Mesothelial cell of epicardium (in vitro differentiated cells): ENCODE data around the gene HOXB8. TPM values are rescaled to one million over a fixed set of nuclear protein-coding genes. Genes with fewer than 3 reads are reported as not detected.

ENCODE experiments used
- DNase-seq, 2 experiments: peaks; one replicate each; pipeline ENCODE4 v3.0.0; 2021; ENCODE audit warnings: low spot score in 2 of 2; ENCODE audit not compliant: unreplicated experiment in 2 of 2
- H3K27ac Mint-ChIP-seq: 2 replicates; pipeline ENCODE4 v1.8.0; 2021; ENCODE audit warnings: mixed read lengths
- H3K27me3 Mint-ChIP-seq: 2 replicates; pipeline ENCODE4 v1.8.0; 2021; ENCODE audit warnings: low read depth, mixed read lengths
- H3K36me3 Mint-ChIP-seq: 2 replicates; pipeline ENCODE4 v1.8.0; 2021; ENCODE audit warnings: mixed read lengths
- H3K4me1 Mint-ChIP-seq: 2 replicates; pipeline ENCODE4 v1.8.0; 2021; ENCODE audit warnings: mixed read lengths
- H3K4me3 Mint-ChIP-seq: 2 replicates; pipeline ENCODE4 v1.8.0; 2021; ENCODE audit warnings: mild to moderate bottlenecking, moderate library complexity, mixed read lengths
- H3K9me3 Mint-ChIP-seq: 2 replicates; pipeline ENCODE4 v1.8.0; 2021; ENCODE audit warnings: mixed read lengths
- total RNA-seq: library from RNA; stranded (reverse); gene quantifications from 3 replicates; pipeline ENCODE4 v1.2.1, GENCODE V29; 2021
- TF ChIP-seq, protein P1 (sequence below): fragments of 200-600 bp; sonication (generic); IDR thresholded peaks from one replicate; pipeline ENCODE4 v1.5.0; 2021; ENCODE audit warnings: antibody characterized with exemption; ENCODE audit not compliant: unreplicated experiment

The HOXB8 gene
- total RNA-seq, 1 donor from 2014 or later = 78.8 TPM

DNA sequence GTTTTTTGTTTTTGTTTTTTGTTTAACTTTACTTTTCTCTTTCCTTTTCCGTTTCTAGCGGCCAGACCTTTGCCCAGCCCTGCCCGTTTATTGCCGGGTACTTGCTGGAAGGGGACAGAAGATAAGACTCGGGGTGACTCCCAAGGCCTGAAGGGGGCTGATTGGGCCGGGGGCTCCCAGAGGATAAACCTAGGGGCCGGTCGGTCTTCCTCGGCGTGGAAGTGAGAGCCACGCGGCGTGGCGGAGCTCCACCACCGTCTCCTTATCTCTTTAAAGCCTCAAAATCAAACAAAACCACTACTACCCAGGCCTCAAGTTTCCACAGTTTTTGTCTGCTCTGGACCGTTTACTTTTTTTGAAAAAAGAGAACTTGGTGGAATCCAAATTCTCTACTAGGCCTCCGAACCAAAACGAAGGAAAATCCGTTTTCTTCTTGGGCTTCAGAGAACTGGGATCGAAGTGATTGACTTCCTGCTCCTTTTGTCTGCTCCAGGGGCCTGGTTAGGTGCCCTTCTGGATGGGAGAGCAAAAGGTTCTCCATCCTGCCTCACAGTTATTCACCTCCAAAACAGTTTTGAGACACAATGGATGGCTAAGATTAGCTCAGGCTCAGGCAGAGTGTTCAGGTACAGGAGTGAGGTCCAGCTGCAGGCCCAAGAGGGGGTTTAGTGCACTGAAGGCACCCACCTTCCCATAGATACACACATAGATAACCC, 19.6 kb upstream of the HOXB8 start:
- Mint-ChIP-seq H3K4me3 (no peak overlapping the region), H3K27me3 (peaks cover 99% of the 10 kb centered on the region), H3K36me3 (peaks cover 18% of the 10 kb centered on the region), H3K4me1 (peaks cover 40% of the 10 kb centered on the region), H3K27ac (no peak overlapping the region), H3K9me3 (no peaks in the 10 kb centered on the region)
- no peak for DNase-seq
- TF ChIP-seq, protein P1, sequence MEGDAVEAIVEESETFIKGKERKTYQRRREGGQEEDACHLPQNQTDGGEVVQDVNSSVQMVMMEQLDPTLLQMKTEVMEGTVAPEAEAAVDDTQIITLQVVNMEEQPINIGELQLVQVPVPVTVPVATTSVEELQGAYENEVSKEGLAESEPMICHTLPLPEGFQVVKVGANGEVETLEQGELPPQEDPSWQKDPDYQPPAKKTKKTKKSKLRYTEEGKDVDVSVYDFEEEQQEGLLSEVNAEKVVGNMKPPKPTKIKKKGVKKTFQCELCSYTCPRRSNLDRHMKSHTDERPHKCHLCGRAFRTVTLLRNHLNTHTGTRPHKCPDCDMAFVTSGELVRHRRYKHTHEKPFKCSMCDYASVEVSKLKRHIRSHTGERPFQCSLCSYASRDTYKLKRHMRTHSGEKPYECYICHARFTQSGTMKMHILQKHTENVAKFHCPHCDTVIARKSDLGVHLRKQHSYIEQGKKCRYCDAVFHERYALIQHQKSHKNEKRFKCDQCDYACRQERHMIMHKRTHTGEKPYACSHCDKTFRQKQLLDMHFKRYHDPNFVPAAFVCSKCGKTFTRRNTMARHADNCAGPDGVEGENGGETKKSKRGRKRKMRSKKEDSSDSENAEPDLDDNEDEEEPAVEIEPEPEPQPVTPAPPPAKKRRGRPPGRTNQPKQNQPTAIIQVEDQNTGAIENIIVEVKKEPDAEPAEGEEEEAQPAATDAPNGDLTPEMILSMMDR = no peak

DNA sequence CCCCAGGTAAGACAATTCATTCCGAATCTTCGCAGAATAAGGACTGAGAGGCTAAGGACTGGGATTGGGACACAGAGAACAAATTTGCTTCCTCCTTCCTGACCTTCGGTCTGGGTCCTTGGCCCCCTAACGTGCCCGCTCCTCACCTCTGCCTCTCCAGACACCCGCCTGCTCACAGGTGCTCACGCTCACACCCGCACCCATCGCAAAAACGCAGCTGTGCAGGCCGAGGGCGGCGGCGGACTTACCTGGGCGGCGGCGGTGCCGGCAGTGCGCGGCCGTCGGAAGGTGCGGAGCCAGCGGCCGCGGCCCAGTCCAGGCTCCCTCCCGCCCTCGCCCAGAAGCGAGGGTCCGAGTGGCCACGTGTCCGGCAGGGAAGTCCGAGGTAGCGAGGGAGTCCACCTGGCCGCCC, 18.2 kb upstream of the HOXB8 start:
- TF ChIP-seq, protein P1 = no peak
- Mint-ChIP-seq H3K36me3 (peaks cover 18% of the 10 kb centered on the region), H3K27me3 (peaks cover 99% of the 10 kb centered on the region), H3K27ac (no peak overlapping the region), H3K4me1 (peaks cover 46% of the 10 kb centered on the region), H3K9me3 (no peaks in the 10 kb centered on the region), H3K4me3 (no peak overlapping the region)
- no peak for DNase-seq

DNA sequence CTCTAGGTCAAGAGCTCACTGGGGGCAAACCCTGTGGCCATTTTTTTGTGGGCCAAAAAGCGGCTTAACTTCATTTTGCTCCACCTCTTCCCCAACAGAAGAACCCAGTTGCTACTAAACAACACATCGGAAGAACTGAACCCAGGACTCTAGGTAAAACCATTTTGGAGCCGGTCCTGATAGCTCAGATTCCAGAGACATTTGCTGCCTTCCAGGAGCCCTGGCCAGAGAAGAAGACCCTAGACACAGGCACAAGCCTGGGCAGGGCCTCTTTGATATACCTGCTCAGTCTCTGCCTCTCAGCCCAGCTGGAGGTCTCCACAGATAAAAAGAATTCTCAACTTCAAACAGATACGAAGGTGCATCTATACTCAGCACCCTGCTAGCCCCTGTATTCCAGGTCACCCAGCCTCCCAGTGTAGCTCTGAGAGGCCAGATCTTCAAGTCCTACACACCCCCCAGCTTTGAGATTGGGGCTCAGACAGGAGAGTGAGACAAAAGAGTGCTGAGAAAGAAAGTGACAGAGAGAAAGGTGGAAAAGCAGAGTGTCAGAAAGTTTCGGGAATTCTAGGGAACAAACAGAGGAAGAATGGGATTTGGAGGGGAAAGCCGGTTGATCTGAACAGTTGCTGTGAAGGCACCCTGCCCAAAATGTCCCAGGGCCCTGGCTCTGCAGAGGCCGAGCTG, 17.6 kb upstream of the HOXB8 start:
- TF ChIP-seq, protein P1 = no peak
- peak overlapping the region; percentile 36 for H3K4me3 Mint-ChIP-seq

DNA sequence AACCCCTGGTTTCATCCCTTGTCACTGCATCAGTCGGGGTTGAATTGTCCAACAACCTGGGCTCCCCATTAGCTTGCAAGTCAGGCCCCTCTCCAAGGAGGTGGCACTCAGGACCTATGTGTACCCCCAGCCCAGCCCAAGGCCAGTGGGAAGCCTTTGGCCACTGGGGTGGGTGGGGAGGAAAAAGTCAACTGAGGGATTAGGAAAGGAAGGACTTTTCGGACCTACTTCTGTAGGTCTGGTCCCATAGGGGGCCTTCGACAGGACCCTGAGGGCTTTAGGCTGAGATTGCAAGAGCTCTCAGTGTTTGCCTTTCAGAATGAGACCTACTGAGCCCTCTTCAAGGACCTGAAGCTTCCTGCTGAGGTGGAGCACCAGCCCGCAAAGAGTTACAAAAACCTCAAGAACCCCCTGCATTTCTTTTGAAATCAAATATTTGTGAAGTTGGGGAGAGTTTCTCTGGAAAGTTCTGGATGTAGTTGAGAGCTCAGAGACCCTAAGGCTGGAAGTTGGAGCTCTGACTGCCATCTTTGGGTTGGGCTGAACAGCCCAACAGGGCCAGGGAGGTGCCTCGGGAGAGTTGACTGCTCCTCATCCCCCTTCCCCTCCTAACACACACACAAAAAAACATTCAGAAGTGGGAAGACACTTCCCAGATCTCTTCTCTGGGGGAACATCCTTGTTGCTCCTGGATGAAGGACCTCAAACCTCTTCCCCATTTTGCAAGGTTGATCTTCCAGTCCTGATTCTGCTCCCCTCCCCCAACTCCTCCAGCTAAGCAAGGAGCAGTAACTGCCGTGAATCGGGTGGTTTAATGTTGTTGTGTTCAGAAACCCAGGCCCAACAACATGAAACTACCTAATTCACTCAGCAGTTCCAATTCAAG, 16.8 kb upstream of the HOXB8 start:
- peaks cover 98% of the 10 kb centered on the region for H3K27me3 Mint-ChIP-seq
- H3K9me3 Mint-ChIP-seq = no peaks in the 10 kb centered on the region
- peaks cover 18% of the 10 kb centered on the region for H3K36me3 Mint-ChIP-seq
- no peak overlapping the region for H3K4me3 Mint-ChIP-seq
- H3K4me1 Mint-ChIP-seq = peaks cover 49% of the 10 kb centered on the region
- TF ChIP-seq, protein P1 = no peak
- no peak for DNase-seq
- H3K27ac Mint-ChIP-seq = no peak overlapping the region

More for the DNA sequence above, 17.6 kb upstream of the HOXB8 start:
- Mint-ChIP-seq H3K36me3 (peaks cover 18% of the 10 kb centered on the region), H3K9me3 (no peaks in the 10 kb centered on the region), H3K27ac (no peak overlapping the region), H3K27me3 (peaks cover 99% of the 10 kb centered on the region), H3K4me1 (peaks cover 51% of the 10 kb centered on the region)
- DNase-seq = no peak

DNA sequence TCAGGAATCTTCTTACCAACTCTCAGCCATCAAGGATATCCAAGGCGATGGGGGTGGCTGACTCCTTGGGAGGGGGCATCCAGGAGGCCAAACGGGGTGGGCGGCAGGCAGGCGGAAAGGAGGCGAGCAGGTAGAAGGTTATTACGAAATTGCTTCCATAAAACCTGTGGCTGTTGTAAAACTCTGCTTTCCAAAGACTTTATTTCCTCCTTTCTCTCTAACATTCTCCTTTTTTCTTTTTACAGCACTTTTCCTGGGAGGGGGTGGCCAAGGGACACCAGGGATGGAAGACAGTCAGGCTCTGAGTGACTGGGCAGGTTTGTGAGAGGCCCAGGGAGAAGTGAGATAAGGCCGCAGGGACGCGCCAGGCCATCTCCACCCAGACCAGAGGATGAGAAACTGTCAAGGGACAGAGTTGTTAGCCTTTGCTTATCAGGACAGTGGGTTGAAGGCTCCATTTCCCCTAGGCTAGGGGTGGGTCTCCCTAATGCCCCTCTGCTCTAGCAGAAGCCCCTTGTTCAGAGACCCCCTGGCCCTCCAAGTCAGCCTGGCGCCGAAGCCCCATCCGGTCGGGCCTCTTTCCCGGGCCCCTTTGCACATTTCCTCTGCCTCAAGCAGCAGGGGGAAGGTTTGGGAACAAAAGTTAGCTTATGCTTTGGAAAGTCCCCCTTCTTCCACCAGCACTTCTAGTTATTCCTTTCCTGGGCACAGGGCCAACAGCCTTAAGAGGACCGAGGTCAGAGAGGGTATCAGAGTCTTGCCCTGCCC, 16.0 kb upstream of the HOXB8 start:
- H3K4me1 Mint-ChIP-seq = peaks cover 45% of the 10 kb centered on the region
- H3K4me3 Mint-ChIP-seq = no peak overlapping the region
- TF ChIP-seq, protein P1 = no peak
- no peak for DNase-seq
- H3K27me3 Mint-ChIP-seq = peaks cover 96% of the 10 kb centered on the region
- H3K9me3 Mint-ChIP-seq = no peaks in the 10 kb centered on the region
- peaks cover 18% of the 10 kb centered on the region for H3K36me3 Mint-ChIP-seq
- peak overlapping the region; percentile 74 for H3K27ac Mint-ChIP-seq
